KOPT-K1 (cell line): ENCODE measurements around the gene MUC16.

Source experiments
- H3K27ac ChIP-seq: fragments of 200-600 bp; sonication (generic); 2 replicates; pipeline ENCODE4 v1.5.1; 2016; ENCODE audit warnings: antibody characterized with exemption, mild to moderate bottlenecking, low read depth, low read length; ENCODE audit not compliant: poor library complexity, severe bottlenecking
- H3K36me3 ChIP-seq: fragments of 200-600 bp; sonication (generic); 2 replicates; pipeline ENCODE4 v1.5.1; 2017; ENCODE audit warnings: antibody characterized with exemption, mild to moderate bottlenecking, low read length, moderate library complexity; ENCODE audit not compliant: insufficient read depth
- H3K9me3 ChIP-seq: fragments of 200-600 bp; sonication (generic); 2 replicates; pipeline ENCODE4 v1.5.1; 2017; ENCODE audit warnings: antibody characterized with exemption, low read length, mild to moderate bottlenecking; ENCODE audit not compliant: insufficient read depth, poor library complexity, severe bottlenecking

Gene MUC16

GRCh38 chr19:9032136-9032631, 22.0 kb upstream of the MUC16 start:
- Histone ChIP-seq H3K36me3 (no peaks in the 10 kb centered on the region), H3K27ac (no peak overlapping the region), H3K9me3 (no peaks in the 10 kb centered on the region)

GRCh38 chr19:9018163-9018875, 8.1 kb upstream of the MUC16 start:
- H3K36me3 ChIP-seq, result no peaks in the 10 kb centered on the region
- H3K27ac ChIP-seq, result no peak overlapping the region
- no peaks in the 10 kb centered on the region for H3K9me3 ChIP-seq

GRCh38 chr19:9014803-9015202, 4.6 kb upstream of the MUC16 start:
- H3K9me3 ChIP-seq, result no peaks in the 10 kb centered on the region

GRCh38 chr19:9013988-9014387, 3.8 kb upstream of the MUC16 start:
- H3K9me3 ChIP-seq, result no peaks in the 10 kb centered on the region

More at GRCh38 chr19:9014803-9015202, 4.6 kb upstream of the MUC16 start:
- no peaks in the 10 kb centered on the region for H3K36me3 ChIP-seq
- no peak overlapping the region for H3K27ac ChIP-seq

GRCh38 chr19:9011875-9012274, 1.7 kb upstream of the MUC16 start:
- Histone ChIP-seq H3K36me3 (no peaks in the 10 kb centered on the region), H3K9me3 (no peaks in the 10 kb centered on the region), H3K27ac (no peak overlapping the region)

More at GRCh38 chr19:9013988-9014387, 3.8 kb upstream of the MUC16 start:
- H3K36me3 ChIP-seq, result no peaks in the 10 kb centered on the region
- H3K27ac ChIP-seq, result no peak overlapping the region

GRCh38 chr19:9010693-9011092, 484 bp upstream of the MUC16 start:
- H3K9me3 ChIP-seq, result no peaks in the 10 kb centered on the region
- no peak overlapping the region for H3K27ac ChIP-seq

GRCh38 chr19:9009431-9009830, 778 bp downstream of the MUC16 start:
- Histone ChIP-seq H3K27ac (no peak overlapping the region), H3K36me3 (no peaks in the 10 kb centered on the region), H3K9me3 (no peaks in the 10 kb centered on the region)

More at GRCh38 chr19:9010693-9011092, 484 bp upstream of the MUC16 start:
- H3K36me3 ChIP-seq, result no peaks in the 10 kb centered on the region

GRCh38 chr19:9008667-9009066, 1.5 kb downstream of the MUC16 start:
- H3K36me3 ChIP-seq, result no peaks in the 10 kb centered on the region
- H3K9me3 ChIP-seq, result no peaks in the 10 kb centered on the region
- H3K27ac ChIP-seq, result no peak overlapping the region

- Histone ChIP-seq H3K9me3 (no peaks in the 10 kb centered on the region), H3K36me3 (no peaks in the 10 kb centered on the region), H3K27ac (no peak overlapping the region)
These were observed 9.3 kb downstream of the MUC16 start for GRCh38 chr19:9000933-9001332.

- Histone ChIP-seq H3K36me3 (no peaks in the 10 kb centered on the region), H3K9me3 (no peaks in the 10 kb centered on the region), H3K27ac (no peak overlapping the region)
These were observed 22.0 kb downstream of the MUC16 start for GRCh38 chr19:8988204-8988603.

GRCh38 chr19:8986296-8986695, 23.9 kb downstream of the MUC16 start:
- H3K9me3 ChIP-seq, result no peaks in the 10 kb centered on the region
- H3K27ac ChIP-seq, result no peak overlapping the region
- H3K36me3 ChIP-seq, result no peaks in the 10 kb centered on the region

GRCh38 chr19:8973501-8974091, 36.6 kb downstream of the MUC16 start:
- Histone ChIP-seq H3K36me3 (no peaks in the 10 kb centered on the region), H3K27ac (no peak overlapping the region), H3K9me3 (no peaks in the 10 kb centered on the region)

- no peaks in the 10 kb centered on the region for H3K9me3 ChIP-seq
- H3K27ac ChIP-seq, result no peak overlapping the region
- H3K36me3 ChIP-seq, result no peaks in the 10 kb centered on the region
These were observed 44.3 kb downstream of the MUC16 start for GRCh38 chr19:8965887-8966286.
